Hematopoietic multipotent progenitor cell treated with erythropoietin and hydrocortisone succinate and interleukin-3 and kit ligand, for 8 days (in vitro differentiated cells): ENCODE results near the gene PIP4K2A.
"Not testable (repeated sequence)": the region's sequence is repeated elsewhere in the genome, so short reads cannot be mapped to it uniquely, and the experiment has no call there.

Experiments
- DNase-seq: peaks from one replicate; pipeline ENCODE4 v3.0.0-alpha.2; 2015

PIP4K2A gene

DNA sequence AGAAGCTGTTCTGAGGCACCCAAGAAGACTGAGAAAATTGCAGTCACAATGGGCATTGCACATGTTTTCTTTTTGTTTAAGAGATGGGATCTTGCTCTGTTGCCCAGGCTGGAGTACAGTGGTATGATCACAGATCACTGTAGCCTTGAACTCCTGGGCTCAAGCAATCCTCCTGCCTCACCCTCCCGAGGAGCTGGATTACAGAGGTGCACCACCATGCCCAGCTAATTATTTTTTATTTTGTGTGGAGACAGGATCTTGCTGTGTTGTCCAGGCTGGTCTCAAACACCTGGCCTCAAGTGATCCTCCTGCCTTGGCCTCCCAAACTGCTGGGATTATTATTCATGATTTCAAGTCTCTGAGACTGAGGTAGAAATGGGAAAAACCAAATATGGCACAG is 168.7 kb downstream of the PIP4K2A start:
- DNase-seq: no peak

DNA sequence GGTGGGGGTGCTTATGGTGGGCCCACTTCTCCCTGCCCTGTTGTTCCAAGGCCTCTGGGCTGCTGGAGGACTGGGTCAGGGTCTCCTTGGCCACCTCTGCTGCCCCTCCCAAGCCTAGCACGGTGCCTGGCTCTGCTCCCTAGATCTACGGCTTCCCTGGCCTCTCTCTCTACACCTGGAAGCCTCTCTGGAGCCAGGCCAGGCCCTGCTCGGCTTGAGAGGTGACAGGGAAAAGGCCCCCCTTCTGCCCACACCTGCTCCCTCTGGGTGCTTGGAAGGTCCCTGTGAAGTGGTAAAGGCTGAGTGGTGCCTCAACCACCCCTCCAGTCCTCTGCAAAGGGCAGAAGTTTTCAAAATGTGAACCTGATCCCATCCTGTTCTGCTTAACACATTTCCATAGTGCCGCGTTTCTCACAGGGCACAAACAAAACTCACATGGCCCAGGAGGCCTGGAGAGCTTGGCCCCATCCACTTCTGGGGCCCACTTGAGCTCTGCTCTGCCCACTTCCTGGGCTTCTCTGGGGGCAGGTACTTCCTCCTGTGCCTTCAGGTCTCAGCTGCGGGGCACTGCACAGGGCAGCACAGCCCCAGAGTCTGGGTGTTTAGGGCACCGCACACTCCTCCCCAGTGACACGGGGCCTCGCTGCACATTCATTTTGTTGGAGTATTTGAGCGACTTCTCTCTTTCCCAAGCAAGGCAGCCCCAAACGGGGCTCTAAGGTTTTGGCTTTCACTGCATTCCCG is 169.9 kb downstream of the PIP4K2A start:
- no peak for DNase-seq

DNA sequence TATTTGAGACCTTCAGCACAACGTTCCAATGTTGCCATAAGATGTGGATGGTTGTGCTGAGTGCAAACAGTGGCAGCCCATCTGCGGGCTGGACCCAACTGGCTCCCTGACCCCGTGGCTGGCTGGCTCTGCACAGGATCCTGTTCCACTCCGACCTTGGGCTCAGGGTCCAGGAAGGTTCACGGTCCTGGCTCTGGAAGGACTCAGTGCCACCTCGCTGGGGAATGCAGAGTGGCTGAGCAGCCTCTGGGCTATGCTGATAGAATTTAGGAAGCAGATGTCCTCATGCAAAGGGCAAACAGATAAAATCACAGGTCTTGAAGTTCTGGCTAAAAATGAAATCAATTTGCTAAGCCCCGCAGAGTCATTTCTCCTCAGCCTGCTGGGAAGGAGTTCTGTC is 171.6 kb downstream of the PIP4K2A start:
- DNase-seq: no peak

- no peak for DNase-seq
Observed at GRCh38 chr10:22541900-22542299, 172.5 kb downstream of the PIP4K2A start.

DNA sequence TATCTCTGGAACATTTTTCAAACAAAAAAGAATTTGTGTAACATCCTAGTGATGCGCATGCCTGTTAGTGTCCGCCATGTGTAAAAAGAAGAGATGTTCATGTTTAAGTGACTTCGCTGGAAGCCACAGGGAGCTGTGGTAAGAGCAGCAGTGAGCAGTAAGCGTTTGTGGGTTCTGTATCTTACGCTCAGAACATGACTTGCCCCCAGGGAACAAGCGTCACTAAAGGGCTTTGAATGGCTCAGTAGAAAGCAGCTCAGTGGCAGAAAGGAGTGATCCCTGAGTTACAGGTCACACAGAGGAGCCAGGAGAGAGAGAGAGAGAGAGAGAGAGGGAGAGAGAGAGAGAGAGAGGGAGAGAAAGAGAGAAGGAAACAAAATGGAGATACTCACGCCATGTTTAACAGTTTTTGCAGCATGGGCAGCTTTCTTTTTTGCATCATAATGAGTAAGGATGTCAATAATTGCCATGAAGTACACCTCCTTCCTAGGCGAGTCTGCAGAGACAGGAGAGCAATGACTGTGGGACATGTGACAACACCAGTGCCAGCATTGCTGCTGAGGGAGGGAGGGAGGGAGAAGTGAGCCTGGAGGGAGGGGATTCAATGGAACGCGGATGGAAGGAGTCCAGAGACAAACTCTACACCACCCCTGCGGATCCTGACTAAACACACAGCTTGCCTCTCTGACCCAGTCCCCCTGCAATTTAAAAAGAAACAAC is 174.6 kb downstream of the PIP4K2A start:
- no peak for DNase-seq

GRCh38 chr10:22537810-22538209 is 176.6 kb downstream of the PIP4K2A start:
- DNase-seq: no peak

DNA sequence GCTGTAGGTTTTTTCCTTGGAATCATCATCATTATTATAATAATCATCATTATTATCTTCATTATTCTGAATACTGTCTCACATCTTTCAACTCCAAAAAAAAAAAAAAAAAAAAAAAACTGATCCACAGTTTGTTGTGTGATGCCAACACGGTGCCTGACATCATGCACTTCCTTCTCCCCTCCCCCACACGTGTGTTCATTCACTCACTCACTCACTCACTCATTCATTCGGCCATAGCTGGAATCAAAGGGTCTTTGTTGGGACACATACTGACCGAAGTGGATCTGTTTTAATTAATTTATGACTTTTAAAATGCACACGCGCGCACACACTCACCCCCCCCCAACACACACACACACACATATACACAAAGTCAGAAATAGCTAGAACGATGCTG is 177.8 kb downstream of the PIP4K2A start:
- no peak for DNase-seq

DNA sequence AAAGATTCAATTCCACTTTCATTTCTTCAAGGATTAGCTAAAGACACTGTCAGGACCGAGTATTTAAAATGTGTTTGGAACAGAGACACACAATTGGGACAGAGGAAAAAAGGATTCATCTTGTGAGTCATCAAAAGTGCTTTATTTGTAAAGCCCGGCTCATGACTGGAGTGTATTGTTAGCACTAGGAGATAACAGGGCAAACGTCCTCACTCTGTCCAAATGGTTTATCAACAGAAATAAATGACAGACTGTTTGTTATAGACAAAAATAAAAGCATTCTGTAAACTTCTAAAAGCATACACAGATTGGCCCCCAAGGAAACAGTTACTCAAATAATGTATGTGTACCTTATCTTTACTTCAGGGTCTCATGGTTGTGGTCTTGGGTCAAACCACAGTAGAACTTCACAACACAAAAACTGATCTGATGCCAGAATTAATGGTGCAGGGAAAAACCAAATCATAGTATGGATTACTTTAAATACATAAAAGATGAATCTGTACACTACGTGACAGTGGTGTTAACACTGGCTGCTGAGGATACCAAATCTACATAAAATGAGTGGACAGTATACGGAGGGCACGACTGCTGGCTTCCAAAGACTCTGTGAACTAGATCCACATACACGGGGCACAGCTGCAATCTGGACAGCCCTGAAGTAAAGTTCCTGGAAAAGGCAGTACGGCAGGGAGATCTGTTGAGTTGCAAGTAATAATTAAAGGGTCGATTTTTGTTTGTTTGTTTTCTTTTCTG is 179.4 kb downstream of the PIP4K2A start:
- DNase-seq: no peak

- DNase-seq: no peak
Observed at GRCh38 chr10:22531441-22531840, 182.9 kb downstream of the PIP4K2A start.

GRCh38 chr10:22531008-22531407 is 183.4 kb downstream of the PIP4K2A start:
- DNase-seq: no peak

GRCh38 chr10:22527520-22527919 is 186.9 kb downstream of the PIP4K2A start:
- no peak for DNase-seq

DNA sequence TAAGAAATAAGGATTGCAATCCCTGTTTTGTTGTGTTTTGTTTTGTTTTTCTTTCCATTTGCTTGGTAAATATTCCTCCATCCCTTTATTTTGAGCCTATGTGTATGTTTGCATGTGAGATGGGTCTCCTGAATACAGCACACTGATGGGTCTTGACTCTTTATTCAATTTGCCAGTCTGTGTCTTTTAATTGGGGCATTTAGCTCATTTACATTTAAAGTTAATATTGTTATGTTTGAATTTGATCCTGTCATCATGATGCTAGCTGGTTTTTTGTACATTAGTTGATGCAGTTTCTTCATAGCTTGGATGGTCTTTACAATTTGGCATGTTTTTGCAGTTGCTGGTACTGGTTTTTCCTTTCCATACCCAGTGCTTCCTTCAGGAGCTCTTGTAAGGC is 190.0 kb downstream of the PIP4K2A start:
- not testable (repeated sequence) for DNase-seq

DNA sequence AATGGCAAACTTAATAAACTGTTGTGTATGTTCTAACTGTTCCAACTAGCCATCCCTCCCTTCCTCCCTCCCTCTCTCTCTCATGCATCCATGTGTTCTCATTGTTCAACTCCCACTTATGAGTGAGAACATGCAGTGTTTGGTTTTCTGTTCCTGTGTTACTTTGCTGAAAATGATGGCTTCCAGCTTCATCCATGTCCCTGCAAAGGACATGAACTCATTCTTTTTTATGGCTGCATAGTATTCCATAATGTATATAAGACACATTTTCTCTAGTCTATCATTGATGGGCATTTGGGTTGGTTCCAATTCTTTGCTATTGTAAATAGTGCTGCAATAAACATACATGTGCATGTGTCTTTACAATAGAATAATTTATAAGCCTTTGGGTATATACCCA is 193.7 kb downstream of the PIP4K2A start:
- DNase-seq: not testable (repeated sequence)

GRCh38 chr10:22518167-22518724 is 196.1 kb downstream of the PIP4K2A start:
- DNase-seq: no peak

DNA sequence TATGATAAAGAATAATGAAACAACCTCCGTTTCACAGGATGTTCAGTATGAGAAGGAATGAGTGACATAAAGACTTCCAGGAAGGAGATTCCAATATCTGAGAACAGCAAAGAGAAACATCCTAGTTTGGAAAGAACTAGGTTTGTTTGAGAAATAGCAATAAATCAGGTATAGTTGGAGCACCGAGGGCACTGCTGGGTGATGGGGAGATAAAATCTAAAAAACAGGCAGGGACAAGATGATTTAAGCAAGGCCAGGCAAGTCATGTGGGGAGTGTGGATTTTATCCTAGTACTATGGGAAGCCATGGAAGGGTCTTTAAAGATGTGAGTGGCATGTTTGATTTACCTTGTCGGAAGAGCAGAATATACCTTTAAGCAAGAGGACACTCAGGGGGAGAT is 199.4 kb downstream of the PIP4K2A start:
- DNase-seq: no peak

DNA sequence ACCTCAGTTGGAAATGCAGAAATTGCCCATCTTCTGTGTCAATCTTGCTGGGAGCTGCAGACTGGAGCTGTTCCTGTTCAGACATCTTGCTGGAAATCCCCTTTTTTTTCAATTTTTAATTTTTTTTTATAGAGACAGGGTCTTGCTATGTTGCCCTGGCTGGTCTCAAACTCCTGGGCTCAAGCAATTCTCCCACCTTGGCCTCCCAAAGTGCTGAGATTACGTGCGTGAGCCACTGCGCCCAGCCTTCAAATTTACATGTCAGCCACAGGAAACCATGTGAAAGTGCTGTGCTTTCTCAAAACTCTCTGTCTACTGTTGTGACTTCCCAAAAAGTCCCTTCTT is 200.0 kb downstream of the PIP4K2A start:
- DNase-seq: not testable (repeated sequence)

- not testable (repeated sequence) for DNase-seq
Observed at GRCh38 chr10:22513483-22514413, 200.6 kb downstream of the PIP4K2A start.

GRCh38 chr10:22512015-22512414 is 202.4 kb downstream of the PIP4K2A start:
- not testable (repeated sequence) for DNase-seq

- DNase-seq: not testable (repeated sequence)
Observed at GRCh38 chr10:22508214-22508613, 206.2 kb downstream of the PIP4K2A start.

DNA sequence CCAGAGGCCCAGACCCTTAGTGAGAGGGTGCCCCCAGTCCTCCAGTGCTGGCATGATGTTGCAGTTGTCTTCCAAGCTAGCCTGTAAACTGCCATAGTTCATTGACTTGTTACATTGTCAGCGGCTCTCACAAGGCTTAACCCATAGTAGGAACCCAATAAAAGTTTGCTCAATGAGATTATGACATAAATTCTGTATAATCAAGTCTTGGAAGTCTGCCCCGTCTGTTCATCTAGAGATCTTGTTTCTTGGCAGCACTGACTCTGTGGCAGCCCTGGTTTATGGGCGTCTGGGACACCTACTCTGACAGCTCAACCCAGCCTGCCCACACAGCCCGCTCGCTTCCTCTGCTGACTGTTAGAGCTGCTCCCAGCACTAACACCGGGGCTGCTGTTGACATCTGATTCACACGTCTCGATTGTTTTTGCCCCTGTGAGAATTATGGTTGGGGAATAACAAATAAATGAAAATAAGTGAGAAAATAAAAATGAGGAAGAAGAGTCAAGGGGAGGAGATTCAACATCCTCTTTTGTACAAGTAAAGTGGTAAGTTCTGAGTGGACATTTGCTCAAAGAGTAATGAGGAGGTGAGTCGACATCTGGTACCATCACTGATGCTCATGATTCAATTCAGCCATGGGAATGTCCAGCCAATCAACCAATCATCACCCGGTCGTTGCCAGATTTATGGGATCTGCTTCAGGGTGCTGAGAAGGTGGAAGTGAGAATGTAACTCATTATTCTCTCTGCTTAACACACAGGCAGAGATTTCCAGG is 208.3 kb downstream of the PIP4K2A start:
- DNase-seq: no peak

GRCh38 chr10:22504766-22505165 is 209.6 kb downstream of the PIP4K2A start:
- no peak for DNase-seq
